Loucy (cell line): ENCODE measurements around the gene KRTCAP2.

Source experiments
- EZH2phosphoT487 ChIP-seq: fragments of 200-600 bp; IDR thresholded peaks from 2 replicates; pipeline ENCODE4 v1.6.1; 2018; ENCODE audit warnings: antibody characterized with exemption, mild to moderate bottlenecking, moderate library complexity, borderline replicate concordance
- TF ChIP-seq, protein P1 (sequence below): fragments of 200-600 bp; sonication (generic); conservative IDR thresholded peaks from 2 replicates; pipeline ENCODE4 v1.5.1; 2014; ENCODE audit warnings: mild to moderate bottlenecking, antibody characterized with exemption, low read length

DNA sequence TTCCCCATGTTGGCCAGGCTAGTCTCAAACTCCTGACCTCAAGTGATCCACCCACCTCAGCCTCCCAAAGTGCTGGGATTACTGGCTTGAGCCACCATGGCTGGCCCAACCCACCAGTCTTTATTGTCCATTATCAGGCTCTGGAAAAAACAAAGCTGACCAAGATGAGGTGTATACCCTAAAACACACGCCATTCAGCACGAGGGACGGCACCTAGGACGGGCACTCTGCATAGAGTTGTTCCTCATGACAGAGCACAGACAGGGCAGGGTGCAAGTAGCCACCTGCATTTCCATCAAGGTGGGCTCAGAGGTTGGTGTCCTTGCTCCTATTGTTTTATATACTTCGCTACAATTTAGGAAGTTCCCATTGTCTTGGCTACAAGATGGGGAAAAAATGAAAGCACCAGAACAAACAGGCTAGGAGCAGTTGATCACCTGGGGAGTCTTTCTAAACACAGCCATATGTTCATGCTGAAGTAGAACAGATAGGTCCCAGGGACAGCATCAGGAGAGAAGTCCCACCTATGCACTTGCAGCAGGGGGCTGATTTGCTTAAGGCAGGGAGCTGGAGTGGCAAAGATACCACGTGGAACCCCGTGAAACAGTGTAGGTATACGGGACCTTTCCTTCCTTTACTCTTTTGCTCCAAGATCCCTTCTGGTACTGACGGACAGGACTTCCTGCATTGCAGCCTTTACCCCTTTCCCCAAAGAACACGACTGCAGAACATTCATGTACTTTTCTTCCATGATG, 4.5 kb downstream of the KRTCAP2 start:
- TF ChIP-seq, protein P1, sequence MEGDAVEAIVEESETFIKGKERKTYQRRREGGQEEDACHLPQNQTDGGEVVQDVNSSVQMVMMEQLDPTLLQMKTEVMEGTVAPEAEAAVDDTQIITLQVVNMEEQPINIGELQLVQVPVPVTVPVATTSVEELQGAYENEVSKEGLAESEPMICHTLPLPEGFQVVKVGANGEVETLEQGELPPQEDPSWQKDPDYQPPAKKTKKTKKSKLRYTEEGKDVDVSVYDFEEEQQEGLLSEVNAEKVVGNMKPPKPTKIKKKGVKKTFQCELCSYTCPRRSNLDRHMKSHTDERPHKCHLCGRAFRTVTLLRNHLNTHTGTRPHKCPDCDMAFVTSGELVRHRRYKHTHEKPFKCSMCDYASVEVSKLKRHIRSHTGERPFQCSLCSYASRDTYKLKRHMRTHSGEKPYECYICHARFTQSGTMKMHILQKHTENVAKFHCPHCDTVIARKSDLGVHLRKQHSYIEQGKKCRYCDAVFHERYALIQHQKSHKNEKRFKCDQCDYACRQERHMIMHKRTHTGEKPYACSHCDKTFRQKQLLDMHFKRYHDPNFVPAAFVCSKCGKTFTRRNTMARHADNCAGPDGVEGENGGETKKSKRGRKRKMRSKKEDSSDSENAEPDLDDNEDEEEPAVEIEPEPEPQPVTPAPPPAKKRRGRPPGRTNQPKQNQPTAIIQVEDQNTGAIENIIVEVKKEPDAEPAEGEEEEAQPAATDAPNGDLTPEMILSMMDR: no peak
- TF ChIP-seq EZH2phosphoT487: no peak
